HepG2 (cell line): ENCODE data around the gene OR2AG1. TPM values are rescaled to one million over a fixed set of nuclear protein-coding genes. Genes with fewer than 3 reads are reported as not detected.

ENCODE experiments used
- ATAC-seq: fragments of 200-7000 bp; cut with Tn5 transposase; 3 replicates; pipeline ENCODE4 v1.9.1; 2020; ENCODE audit warnings: mild to moderate bottlenecking, moderate library complexity
- BruUV-seq: library from RNA; stranded (reverse); fragments of 400-500 nt; replicated peaks from 2 replicates; lab custom pipeline; 2021; lab: Mats Ljungman, UMichigan
- CTCF ChIA-PET: fragments of 300-600 bp; formaldehyde crosslinking; extraction: SDS; loops from one replicate; lab custom pipeline; 2021; ENCODE audit warnings: low total read pairs, inconsistent platforms, low intra/inter-chr PET ratio; lab: Yijun Ruan, JAX
- POLR2A ChIA-PET: fragments of 350-600 bp; sonication (Branson Sonifier 250); formaldehyde crosslinking; loops from one replicate; lab custom pipeline; 2020; ENCODE audit warnings: antibody characterized with exemption, inconsistent platforms; lab: Yijun Ruan, JAX
- DNase-seq: peaks from one replicate; pipeline ENCODE4 v3.0.0-alpha.2; 2015; ENCODE audit warnings: low spot score
- FAIRE-seq: peaks from 3 replicates; lab custom pipeline; 2011; peaks lifted over from hg19 to GRCh38; lab: Jason Lieb, UNC
- H2AFZ ChIP-seq: one replicate; pipeline ENCODE4 v1.6.1; 2011; ENCODE audit warnings: low read length, inconsistent platforms
- H3K27ac ChIP-seq: fragments of 300-600 bp; 3 replicates; pipeline ENCODE4 v1.8.0; 2011; ENCODE audit warnings: mixed run types, mild to moderate bottlenecking, mixed read lengths, low read length, inconsistent platforms; ENCODE audit not compliant: insufficient read depth; ENCODE audit errors: extremely low read length
- H3K27me3 ChIP-seq, 2 experiments: fragments of 200-600 bp in 1 of 2; 2 replicates in 1 of 2; 3 replicates in 1 of 2; pipeline versions ENCODE4 v1.6.0 to v1.8.0; 2011; ENCODE audit warnings: low read length in 2 of 2, mild to moderate bottlenecking in 2 of 2, moderate library complexity in 2 of 2, inconsistent platforms in 1 of 2; ENCODE audit not compliant: insufficient read depth in 2 of 2, control insufficient read depth in 1 of 2
- H3K36me3 ChIP-seq, 2 experiments: fragments of 200-600 bp in 1 of 2; replicated peaks in 1 of 2; 2 replicates in 1 of 2; 3 replicates in 1 of 2; pipeline versions ENCODE4 v1.5.1 to v1.8.0; 2011; ENCODE audit warnings: low read length in 2 of 2, inconsistent platforms in 1 of 2; ENCODE audit not compliant: insufficient read depth in 2 of 2, control insufficient read depth in 1 of 2
- H3K4me1 ChIP-seq: 2 replicates; pipeline ENCODE4 v1.5.1; 2012; ENCODE audit warnings: low read length, inconsistent platforms; ENCODE audit not compliant: insufficient read depth
- H3K4me2 ChIP-seq: 2 replicates; pipeline ENCODE4 v1.6.0; 2011; ENCODE audit warnings: low read depth, low read length, inconsistent platforms
- H3K4me3 ChIP-seq, 3 experiments: fragments of 200-600 bp in 1 of 3; sonication (generic), shearing (Covaris generic) in 1 of 3; replicated peaks in 1 of 3; 2 replicates each; pipeline ENCODE4 v1.5.1; 2011 to 2016; ENCODE audit warnings: low read length in 3 of 3, inconsistent platforms in 2 of 3, low read depth in 2 of 3, mild to moderate bottlenecking in 2 of 3, control low read depth in 1 of 3, mixed read lengths in 1 of 3; ENCODE audit not compliant: insufficient read depth in 1 of 3
- H3K79me2 ChIP-seq: one replicate; pipeline ENCODE4 v1.6.1; 2011; ENCODE audit warnings: low read length, inconsistent platforms; ENCODE audit not compliant: insufficient read depth
- H3K9ac ChIP-seq: 2 replicates; pipeline ENCODE4 v1.6.0; 2011; ENCODE audit warnings: mild to moderate bottlenecking, low read depth, low read length, inconsistent platforms; ENCODE audit not compliant: insufficient read depth
- H3K9me3 ChIP-seq: 2 replicates; pipeline ENCODE4 v1.5.1; 2012; ENCODE audit warnings: mild to moderate bottlenecking, low read length
- H4K20me1 ChIP-seq: 2 replicates; pipeline ENCODE4 v1.6.0; 2011; ENCODE audit warnings: inconsistent platforms, mild to moderate bottlenecking, low read length, moderate library complexity; ENCODE audit not compliant: insufficient read depth
- ATF1 ChIP-seq: IDR thresholded peaks from 2 replicates; pipeline ENCODE4 v1.6.1; 2016; ENCODE audit warnings: mild to moderate bottlenecking, control low read depth
- GMEB2 ChIP-seq: IDR thresholded peaks from 2 replicates; pipeline ENCODE4 v1.6.1; 2016; ENCODE audit warnings: missing biosample characterization, missing genetic modification reagents, low read depth
- GTF2F1 ChIP-seq: fragments of 150-350 bp; IDR thresholded peaks from 2 replicates; pipeline ENCODE4 v1.6.1; 2014; ENCODE audit warnings: low read length
- HHEX ChIP-seq: IDR thresholded peaks from 2 replicates; pipeline ENCODE4 v1.6.1; 2016; ENCODE audit warnings: control low read depth
- HMGA1 ChIP-seq: sonication (generic); formaldehyde crosslinking; conservative IDR thresholded peaks from 2 replicates; pipeline ENCODE4 v1.4.0; 2020; ENCODE audit warnings: missing genetic modification reagents
- NAIF1 ChIP-seq: sonication (generic); formaldehyde crosslinking; IDR thresholded peaks from 2 replicates; pipeline ENCODE4 v1.5.0; 2020; ENCODE audit warnings: mild to moderate bottlenecking, missing genetic modification reagents, borderline replicate concordance
- ZBTB42 ChIP-seq: sonication (generic); formaldehyde crosslinking; IDR thresholded peaks from 2 replicates; pipeline ENCODE4 v1.5.0; 2020; ENCODE audit warnings: mild to moderate bottlenecking, missing genetic modification reagents
- ZNF441 ChIP-seq: sonication (generic); formaldehyde crosslinking; IDR thresholded peaks from 2 replicates; pipeline ENCODE4 v1.7.0; 2021; ENCODE audit warnings: missing genetic modification reagents, borderline replicate concordance
- ZNF562 ChIP-seq: sonication (generic); formaldehyde crosslinking; IDR thresholded peaks from 2 replicates; pipeline ENCODE4 v1.8.0; 2022; ENCODE audit warnings: missing genetic modification reagents, borderline replicate concordance
- ZNF672 ChIP-seq: sonication (generic); formaldehyde crosslinking; IDR thresholded peaks from 2 replicates; pipeline ENCODE4 v1.8.1; 2022; ENCODE audit warnings: missing genetic modification reagents
- ZNF691 ChIP-seq: sonication (generic); formaldehyde crosslinking; IDR thresholded peaks from 2 replicates; pipeline ENCODE4 v1.4.0; 2020; ENCODE audit warnings: missing genetic modification reagents, low read depth, mild to moderate bottlenecking, borderline replicate concordance
- ZNF777 ChIP-seq: sonication (generic); formaldehyde crosslinking; IDR thresholded peaks from 2 replicates; pipeline ENCODE4 v1.4.0; 2020; ENCODE audit warnings: missing genetic modification reagents
- ZNF883 ChIP-seq: sonication (generic); formaldehyde crosslinking; IDR thresholded peaks from 2 replicates; pipeline ENCODE4 v1.5.1; 2020; ENCODE audit warnings: mild to moderate bottlenecking, missing genetic modification reagents; ENCODE audit errors: not compliant biosample characterization
- WGBS: methylation state at CpG from one replicate; pipeline ENCODE4 v1.1.6; 2017; ENCODE audit warnings: low lambda C conversion rate; 5-methylcytosine and 5-hydroxymethylcytosine counted together
- in situ Hi-C: cut with HindIII; loops from 2 replicates; pipeline ENCODE4 v1.10.0; 2017; ENCODE audit warnings: low pct_unique_long_range_greater_than_20kb; ENCODE audit not compliant: extremely low pct_ligation_motif_present
- intact Hi-C: fragments of 100-400 bp; cut with micrococcal nuclease; formaldehyde crosslinking; loops from one replicate; pipeline ENCODE4 v1.10.0; 2022; ENCODE audit not compliant: unreplicated experiment
- polyA plus RNA-seq, 8 experiments: library from polyadenylated mRNA; depleted of rRNA in 3 of 8; stranded (reverse) in 7 of 8; unstranded in 1 of 8; fragments of >200 nt; fragmentation: Illumina TruSeq in 4 of 8; extraction: Trizol in 4 of 8; gene quantifications; 2 replicates each; pipeline versions ENCODE4 v1.2.1 to v1.2.3, GENCODE V29; 2011 to 2016; ENCODE audit warnings: low read depth in 4 of 8, missing spikeins in 1 of 8, mixed read lengths in 1 of 8; ENCODE audit not compliant: insufficient read depth in 1 of 8
- total RNA-seq, 5 experiments: library from RNA; depleted of rRNA; stranded (reverse); fragments of >200 nt; fragmentation: Illumina TruSeq; extraction: Trizol; gene quantifications; 2 replicates each; pipeline ENCODE4 v1.2.3, GENCODE V29; 2016; ENCODE audit warnings: low read depth in 1 of 5

Gene OR2AG1
- total and polyA plus RNA-seq, 2 of the 13 experiments (the other 11 are each of a cell fraction or from before 2014, with no cell fraction given): not detected

GRCh38 chr11:6735306-6735705, 47.5 kb upstream of the OR2AG1 start:
- H3K9ac ChIP-seq: no peak overlapping the region
- POLR2A ChIA-PET: no interaction called here
- H2AFZ ChIP-seq: no peak overlapping the region
- DNase-seq (no peak), FAIRE-seq (no peak), ATAC-seq (no peak)
- H3K27ac ChIP-seq: no peak overlapping the region
- in situ Hi-C loops: no loop called here
- no TSS peak for BruUV-seq
- H3K27me3 ChIP-seq: no peaks in the 10 kb centered on the region
- no peaks in the 10 kb centered on the region for H3K4me1 ChIP-seq
- CTCF ChIA-PET: no interaction called here
- no peaks in the 10 kb centered on the region for H3K9me3 ChIP-seq
- H3K4me2 ChIP-seq: no peak overlapping the region
- H3K79me2 ChIP-seq: no peaks in the 10 kb centered on the region
- no peaks in the 10 kb centered on the region for H4K20me1 ChIP-seq
- 2% methylated on average over 3 of the region's 3 CpGs for WGBS
- no peaks in the 10 kb centered on the region for H3K36me3 ChIP-seq
- intact Hi-C loops: no loop called here
- H3K4me3 ChIP-seq: no peak overlapping the region
- TF ChIP-seq ZNF691 (CRISPR knock-in tag) (no peak), ZNF672 (CRISPR knock-in tag) (no peak), ZBTB42 (CRISPR knock-in tag) (no peak), GMEB2 (no peak), ZNF883 (no peak), ZNF441 (CRISPR knock-in tag) (no peak), HHEX (no peak), ZNF562 (no peak), ATF1 (CRISPR knock-in tag) (no peak), GTF2F1 (no peak), ZNF777 (CRISPR knock-in tag) (no peak), HMGA1 (CRISPR knock-in tag) (no peak), NAIF1 (no peak)
